Measurements from ENCODE around the gene COL23A1.

DNA sequence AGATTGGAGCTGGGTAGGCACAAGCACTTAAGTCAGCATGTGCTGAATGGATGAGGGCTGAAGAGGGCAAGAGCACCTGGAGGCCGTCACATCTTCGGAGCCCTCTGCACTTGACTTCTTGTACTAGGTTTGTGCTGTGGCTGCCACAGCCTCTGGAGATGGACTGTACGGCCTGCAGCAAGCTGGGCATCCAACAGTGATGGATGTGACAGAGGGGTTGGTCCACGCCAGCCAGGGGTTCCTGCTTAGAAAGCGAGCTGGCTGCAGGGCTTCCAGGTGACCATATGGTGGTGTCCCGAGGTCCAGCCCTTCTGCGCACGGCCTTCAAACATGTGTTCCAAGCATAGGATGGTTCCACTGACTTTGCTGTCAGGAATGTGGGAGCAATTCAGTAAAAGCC lies 292.4 kb downstream of the COL23A1 start:
- no peak for TF ChIP-seq POLR2A (IDR thresholded peaks at IDR 0.05; ENCODE audit: low read length)
- no peak for TF ChIP-seq GATA1 (IDR thresholded peaks at IDR 0.05; ENCODE audit: low read depth, low read length)
